ENCODE data around the gene SIAE.

The SIAE gene

GRCh38 chr11:124673333-124674167, at the start of gene SIAE, which contains the start of gene SPA17:
TSS of gene SIAE (minus strand) at chr11:124673739. CDS start at chr11:124673708, 31 bp downstream.
TSS of gene SPA17 (plus strand) at chr11:124673904. CDS start at chr11:124675265, 1,361 bp downstream.
- peak; percentile 97 for ATAC-seq
- TF ChIP-seq ZFP3 (CRISPR knock-in tag; IDR thresholded peaks at IDR 0.05) (no peak), OSR1 (CRISPR knock-in tag; IDR thresholded peaks at IDR 0.05) (no peak), GLIS3 (CRISPR knock-in tag; IDR thresholded peaks at IDR 0.05) (no peak), ZFP30 (CRISPR knock-in tag; IDR thresholded peaks at IDR 0.05) (no peak), ZNF8 (CRISPR knock-in tag; IDR thresholded peaks at IDR 0.05) (no peak), POU6F1 (CRISPR knock-in tag; IDR thresholded peaks at IDR 0.05; ENCODE audit: borderline replicate concordance, low read depth) (no peak), CSRNP3 (CRISPR knock-in tag; IDR thresholded peaks at IDR 0.05) (no peak), TOX (CRISPR knock-in tag; IDR thresholded peaks at IDR 0.05; ENCODE audit: borderline replicate concordance) (no peak), ZNF565 (CRISPR knock-in tag; conservative IDR thresholded peaks at IDR 0.05; ENCODE audit: low read depth) (no peak), ZNF70 (CRISPR knock-in tag; IDR thresholded peaks at IDR 0.05) (no peak), TSHZ2 (CRISPR knock-in tag; IDR thresholded peaks at IDR 0.05) (no peak), ESRRG (CRISPR knock-in tag; IDR thresholded peaks at IDR 0.05) (no peak), ZC3H10 (CRISPR knock-in tag; IDR thresholded peaks at IDR 0.05) (no peak), TCF4 (CRISPR knock-in tag; IDR thresholded peaks at IDR 0.05; ENCODE audit: borderline replicate concordance) (no peak), SNAI2 (CRISPR knock-in tag; IDR thresholded peaks at IDR 0.05) (no peak), ISL1 (CRISPR knock-in tag; IDR thresholded peaks at IDR 0.05) (no peak), CSDC2 (CRISPR knock-in tag; IDR thresholded peaks at IDR 0.05) (no peak), CREB5 (CRISPR knock-in tag; IDR thresholded peaks at IDR 0.05; ENCODE audit: low read depth) (no peak)

GRCh38 chr11:124722176-124722575, 48.6 kb upstream of the SIAE start:
- ATAC-seq, result no peak
- TF ChIP-seq TOX (CRISPR knock-in tag; IDR thresholded peaks at IDR 0.05; ENCODE audit: borderline replicate concordance) (no peak), CSRNP3 (CRISPR knock-in tag; IDR thresholded peaks at IDR 0.05) (no peak), BACH2 (CRISPR knock-in tag; IDR thresholded peaks at IDR 0.05; ENCODE audit: borderline replicate concordance) (no peak), ISL1 (CRISPR knock-in tag; IDR thresholded peaks at IDR 0.05) (no peak), ZNF8 (CRISPR knock-in tag; IDR thresholded peaks at IDR 0.05) (no peak), ZC3H10 (CRISPR knock-in tag; IDR thresholded peaks at IDR 0.05) (no peak), GLIS3 (CRISPR knock-in tag; IDR thresholded peaks at IDR 0.05) (no peak), ESRRG (CRISPR knock-in tag; IDR thresholded peaks at IDR 0.05) (no peak), PPARA (CRISPR knock-in tag; IDR thresholded peaks at IDR 0.05; ENCODE audit: borderline replicate concordance) (no peak), TCF4 (CRISPR knock-in tag; IDR thresholded peaks at IDR 0.05; ENCODE audit: borderline replicate concordance) (no peak), ZNF70 (CRISPR knock-in tag; IDR thresholded peaks at IDR 0.05) (no peak), RARB (CRISPR knock-in tag; IDR thresholded peaks at IDR 0.05) (no peak), ZNF565 (CRISPR knock-in tag; conservative IDR thresholded peaks at IDR 0.05; ENCODE audit: low read depth) (no peak), PATZ1 (CRISPR knock-in tag; IDR thresholded peaks at IDR 0.05; ENCODE audit: borderline replicate concordance) (no peak), CSDC2 (CRISPR knock-in tag; IDR thresholded peaks at IDR 0.05) (no peak), ARNTL (CRISPR knock-in tag; IDR thresholded peaks at IDR 0.05; ENCODE audit: borderline replicate concordance, low read depth) (no peak), CREB5 (CRISPR knock-in tag; IDR thresholded peaks at IDR 0.05; ENCODE audit: low read depth) (no peak), ZFP3 (CRISPR knock-in tag; IDR thresholded peaks at IDR 0.05) (no peak)

Data from SK-N-SH treated with all-trans-retinoic acid at 6 μM for 48 hours (cell line).